Fibroblast of pulmonary artery (primary cell): ENCODE data around the gene MBOAT2.

Experiments
- DNase-seq: peaks from one replicate; pipeline ENCODE4 v3.0.0-alpha.2; 2010; ENCODE audit warnings: low read depth
- H3K4me3 ChIP-seq: replicated peaks from 2 replicates; pipeline ENCODE4 v1.5.1; 2011; ENCODE audit warnings: low read depth, mild to moderate bottlenecking, control low read depth, low read length, moderate library complexity
- TF ChIP-seq, protein P1 (sequence below): IDR thresholded peaks from 2 replicates; pipeline ENCODE4 v1.5.1; 2011; ENCODE audit warnings: mild to moderate bottlenecking, control low read depth, low read length, inconsistent platforms; ENCODE audit errors: missing control alignments

MBOAT2 gene

DNA sequence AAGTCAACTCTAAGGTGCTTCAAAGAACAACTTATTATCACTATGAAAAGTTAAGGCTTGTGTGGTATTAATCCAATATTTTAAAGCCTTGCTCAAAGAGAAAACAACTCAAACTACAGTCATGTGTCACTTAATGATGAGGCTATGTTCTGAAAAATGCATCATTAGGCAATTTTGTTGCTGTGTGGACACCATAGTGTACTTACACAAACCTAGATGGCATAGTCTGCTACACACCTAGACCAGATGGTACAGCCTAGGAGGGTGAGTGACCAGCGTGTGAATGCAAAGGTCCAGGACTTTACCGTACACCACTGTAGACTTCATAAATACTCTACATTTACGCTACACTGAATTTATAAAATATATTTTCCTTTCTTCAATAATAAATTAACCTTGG lies 3.0 kb downstream of the MBOAT2 start:
- TF ChIP-seq, protein P1, sequence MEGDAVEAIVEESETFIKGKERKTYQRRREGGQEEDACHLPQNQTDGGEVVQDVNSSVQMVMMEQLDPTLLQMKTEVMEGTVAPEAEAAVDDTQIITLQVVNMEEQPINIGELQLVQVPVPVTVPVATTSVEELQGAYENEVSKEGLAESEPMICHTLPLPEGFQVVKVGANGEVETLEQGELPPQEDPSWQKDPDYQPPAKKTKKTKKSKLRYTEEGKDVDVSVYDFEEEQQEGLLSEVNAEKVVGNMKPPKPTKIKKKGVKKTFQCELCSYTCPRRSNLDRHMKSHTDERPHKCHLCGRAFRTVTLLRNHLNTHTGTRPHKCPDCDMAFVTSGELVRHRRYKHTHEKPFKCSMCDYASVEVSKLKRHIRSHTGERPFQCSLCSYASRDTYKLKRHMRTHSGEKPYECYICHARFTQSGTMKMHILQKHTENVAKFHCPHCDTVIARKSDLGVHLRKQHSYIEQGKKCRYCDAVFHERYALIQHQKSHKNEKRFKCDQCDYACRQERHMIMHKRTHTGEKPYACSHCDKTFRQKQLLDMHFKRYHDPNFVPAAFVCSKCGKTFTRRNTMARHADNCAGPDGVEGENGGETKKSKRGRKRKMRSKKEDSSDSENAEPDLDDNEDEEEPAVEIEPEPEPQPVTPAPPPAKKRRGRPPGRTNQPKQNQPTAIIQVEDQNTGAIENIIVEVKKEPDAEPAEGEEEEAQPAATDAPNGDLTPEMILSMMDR, result no peak
- no peak for DNase-seq
- no peak overlapping the region for H3K4me3 ChIP-seq

DNA sequence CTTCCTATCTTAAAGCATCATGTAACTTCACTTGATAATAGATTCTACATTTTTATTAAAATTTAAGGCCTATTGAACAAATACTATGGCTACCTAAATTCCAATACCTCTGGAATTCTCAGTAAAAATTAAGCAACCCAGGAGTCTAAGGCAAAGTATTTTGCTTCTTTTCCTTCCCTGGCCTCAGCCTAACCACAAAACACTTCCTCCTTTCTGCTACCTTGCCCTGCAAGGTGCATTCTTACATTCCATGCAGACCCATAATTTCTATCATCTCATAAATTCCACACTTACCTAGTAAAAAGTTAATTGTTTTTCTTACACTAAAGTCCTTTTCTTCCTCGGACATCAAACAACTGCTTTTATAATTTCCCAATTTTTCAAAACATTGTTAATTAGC lies 3.7 kb downstream of the MBOAT2 start:
- TF ChIP-seq, protein P1, result no peak
- no peak overlapping the region for H3K4me3 ChIP-seq
- no peak for DNase-seq

- DNase-seq, result no peak
- H3K4me3 ChIP-seq, result no peak overlapping the region
- TF ChIP-seq, protein P1, result no peak
Measured at GRCh38 chr2:8999102-8999446, 4.4 kb downstream of the MBOAT2 start.

DNA sequence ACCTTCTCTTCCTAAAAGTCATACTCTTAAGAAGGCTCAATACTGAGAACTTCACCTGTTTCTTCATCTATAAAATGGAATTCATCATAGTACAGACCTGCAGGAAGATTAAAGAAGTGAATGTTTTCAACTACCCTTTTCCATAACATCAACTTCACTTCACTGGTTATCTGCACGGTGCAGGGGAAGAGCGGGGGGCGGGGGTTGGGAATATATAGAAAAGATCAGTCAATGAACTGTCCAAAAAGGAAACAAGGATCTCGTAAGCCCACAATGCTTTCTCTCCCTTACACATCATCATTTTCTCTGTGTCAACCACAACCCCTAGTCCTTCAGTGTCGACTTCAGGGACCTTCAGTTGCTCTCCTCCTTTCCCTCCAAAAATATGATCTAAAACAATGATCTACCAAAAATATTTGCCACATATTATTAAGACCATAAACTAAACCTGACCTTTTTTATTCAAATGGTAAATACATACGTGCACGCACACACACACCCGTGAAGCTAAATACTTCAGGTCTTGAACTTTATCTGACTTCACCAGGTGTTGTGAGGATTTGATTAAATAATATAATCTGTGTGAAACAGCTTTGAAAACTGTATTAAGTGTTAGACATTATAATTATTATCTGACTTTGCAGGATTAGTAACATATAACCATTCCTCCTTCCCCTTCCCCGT lies 4.9 kb downstream of the MBOAT2 start:
- TF ChIP-seq, protein P1, result no peak
- no peak for DNase-seq
- H3K4me3 ChIP-seq, result no peak overlapping the region

- TF ChIP-seq, protein P1, result no peak
- no peak for DNase-seq
- H3K4me3 ChIP-seq, result no peak overlapping the region
Measured at GRCh38 chr2:8997631-8998030, 5.9 kb downstream of the MBOAT2 start.

DNA sequence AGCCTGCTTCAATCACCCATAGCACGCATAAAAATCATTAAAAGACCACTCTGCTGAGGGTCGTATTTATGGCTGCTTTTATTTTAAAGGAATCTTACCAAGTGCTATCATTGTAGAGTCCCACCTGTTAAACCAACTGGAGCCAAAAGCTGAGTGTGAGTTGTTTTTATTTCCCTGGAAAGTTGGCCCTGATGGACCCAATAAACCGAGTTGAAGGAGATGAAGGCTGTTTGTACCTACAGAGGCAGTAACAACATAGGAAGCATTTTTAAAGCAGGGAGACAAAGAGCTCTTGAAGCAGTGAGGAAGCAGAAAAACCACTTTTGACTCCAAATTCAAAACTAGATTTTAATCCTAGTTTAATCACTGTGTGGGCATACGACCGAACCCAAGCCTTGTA lies 6.4 kb downstream of the MBOAT2 start:
- no peak for DNase-seq
- TF ChIP-seq, protein P1, result no peak

GRCh38 chr2:8996006-8996405 lies 7.5 kb downstream of the MBOAT2 start:
- TF ChIP-seq, protein P1, result no peak
- no peak overlapping the region for H3K4me3 ChIP-seq
- DNase-seq, result no peak

More for the DNA sequence above, 6.4 kb downstream of the MBOAT2 start:
- no peak overlapping the region for H3K4me3 ChIP-seq
